NOMO-1 treated with DMSO at 0.1 percent for 48 hours (cell line): ENCODE data around the gene CIRBP.

Experiments
- DNase-seq: peaks from one replicate; lab custom pipeline; 2025; ENCODE audit not compliant: unreplicated experiment; lab: John Stamatoyannopoulos, UW

CIRBP gene

GRCh38 chr19:1254530-1255185 is 14.5 kb upstream of the CIRBP start:
- no peak for DNase-seq

- no peak for DNase-seq
Observed at GRCh38 chr19:1255186-1256161, 13.7 kb upstream of the CIRBP start.

- no peak for DNase-seq
Observed at GRCh38 chr19:1256646-1257474, 12.3 kb upstream of the CIRBP start.

GRCh38 chr19:1257475-1258162 is 11.5 kb upstream of the CIRBP start:
- DNase-seq = no peak

GRCh38 chr19:1258163-1258492 is 11.0 kb upstream of the CIRBP start:
- no peak for DNase-seq

- DNase-seq = peak; percentile 51
Observed at GRCh38 chr19:1258707-1259205, 10.4 kb upstream of the CIRBP start.

GRCh38 chr19:1259206-1259875 is 9.8 kb upstream of the CIRBP start:
- peak; percentile 51 for DNase-seq

GRCh38 chr19:1259876-1260748 is 9.0 kb upstream of the CIRBP start:
- no peak for DNase-seq

GRCh38 chr19:1260749-1261537 is 8.2 kb upstream of the CIRBP start:
- DNase-seq = peak; percentile 93

- peak; percentile 41 for DNase-seq
Observed at GRCh38 chr19:1261538-1261797, 7.7 kb upstream of the CIRBP start.

- no peak for DNase-seq
Observed at GRCh38 chr19:1261798-1262622, 7.1 kb upstream of the CIRBP start.

GRCh38 chr19:1262623-1263123 is 6.5 kb upstream of the CIRBP start:
- no peak for DNase-seq

- no peak for DNase-seq
Observed at GRCh38 chr19:1263188-1263587, 5.9 kb upstream of the CIRBP start.

- DNase-seq = no peak
Observed at GRCh38 chr19:1264801-1265614, 4.1 kb upstream of the CIRBP start.

GRCh38 chr19:1265615-1266128 is 3.5 kb upstream of the CIRBP start:
- DNase-seq = no peak

GRCh38 chr19:1266129-1266915 is 2.8 kb upstream of the CIRBP start:
- DNase-seq = peak; percentile 81
